Right kidney (tissue), 1 donor: Measurements from ENCODE around the gene FADS3.

Experiments
- DNase-seq: peaks from one replicate; pipeline ENCODE4 v3.0.0-alpha.2; 2016

Gene FADS3

GRCh38 chr11:61860054-61860903 lies 31.1 kb downstream of the FADS3 start:
- DNase-seq, result no peak

DNA sequence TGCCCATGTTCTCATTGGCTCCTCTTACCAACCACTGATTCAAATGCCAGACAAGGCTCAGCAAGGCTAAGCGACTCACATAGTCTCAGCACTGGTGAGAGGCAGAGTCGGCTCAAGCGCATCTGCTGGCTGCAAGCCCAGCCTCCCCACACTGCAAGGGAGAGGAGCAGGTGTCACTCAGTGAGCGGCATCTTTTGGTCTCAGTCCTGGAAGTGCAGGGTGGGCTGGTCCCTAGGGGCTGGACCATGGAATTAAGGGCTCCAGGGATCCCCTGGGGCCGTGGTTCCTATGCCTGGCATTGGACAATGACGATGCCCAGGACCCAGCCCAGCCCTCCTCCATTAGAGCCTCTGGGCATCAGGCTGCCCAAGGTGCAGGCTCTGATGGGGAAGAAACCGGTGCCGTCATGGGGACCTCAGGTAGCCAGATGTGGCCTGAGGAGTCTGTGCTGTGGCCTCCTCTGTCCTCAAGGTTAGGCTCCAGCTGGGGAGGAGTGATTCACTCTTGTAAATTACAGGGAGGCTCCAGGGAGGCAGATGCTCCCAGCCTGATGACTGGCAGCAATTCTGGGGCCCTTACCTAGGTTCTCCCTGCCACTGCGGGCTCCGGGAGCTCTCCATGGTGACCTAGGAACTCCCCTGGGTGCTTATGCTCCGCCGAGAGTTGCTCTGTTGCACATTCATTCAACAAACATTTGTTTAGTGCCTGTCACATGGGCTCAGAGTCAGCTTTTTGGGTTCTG lies 35.2 kb downstream of the FADS3 start:
- DNase-seq, result no peak

DNA sequence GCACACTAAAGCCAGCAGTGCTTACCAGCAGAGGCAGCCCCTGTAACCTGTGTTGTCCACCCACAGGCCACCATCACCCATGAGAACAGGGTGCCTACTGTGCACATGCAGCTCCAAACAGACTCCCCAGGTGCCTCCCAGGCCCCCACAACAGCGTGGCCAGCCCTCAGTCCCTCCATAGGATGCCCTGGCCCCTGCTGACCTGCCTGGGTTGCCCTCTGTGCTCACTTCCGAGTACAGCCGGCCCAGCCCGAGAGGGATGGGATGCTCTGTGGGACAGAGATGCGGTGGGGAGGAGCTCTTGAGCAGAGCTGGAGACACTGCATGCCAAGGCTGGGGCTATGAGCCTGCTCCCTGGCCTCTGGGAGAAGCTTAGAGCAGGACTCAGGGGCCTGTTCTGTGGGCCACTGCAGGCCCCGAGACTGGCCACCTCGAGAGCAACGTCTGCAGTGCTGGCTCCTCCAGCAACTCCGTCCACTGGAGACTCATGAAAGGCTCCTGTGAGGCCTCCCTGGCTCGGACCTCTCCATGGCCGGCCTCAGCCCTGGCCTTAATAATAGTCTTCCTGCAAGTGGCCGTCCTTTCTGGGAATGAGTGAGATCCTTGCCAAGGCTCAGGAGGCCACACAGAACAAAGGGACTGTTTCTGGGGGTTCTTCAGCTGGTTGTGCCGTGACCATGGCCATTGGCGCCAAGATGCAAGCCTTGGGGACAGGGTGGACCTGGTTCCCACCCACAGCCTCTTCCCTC lies 36.2 kb downstream of the FADS3 start:
- no peak for DNase-seq

GRCh38 chr11:61854206-61854895 lies 37.0 kb downstream of the FADS3 start:
- no peak for DNase-seq

- no peak for DNase-seq
Observed at GRCh38 chr11:61853698-61854169, 37.6 kb downstream of the FADS3 start.

GRCh38 chr11:61851900-61852295 lies 39.4 kb downstream of the FADS3 start:
- no peak for DNase-seq

- no peak for DNase-seq
Observed at GRCh38 chr11:61851113-61851899, 40.0 kb downstream of the FADS3 start.

GRCh38 chr11:61850687-61851086 lies 40.7 kb downstream of the FADS3 start:
- DNase-seq, result no peak

DNA sequence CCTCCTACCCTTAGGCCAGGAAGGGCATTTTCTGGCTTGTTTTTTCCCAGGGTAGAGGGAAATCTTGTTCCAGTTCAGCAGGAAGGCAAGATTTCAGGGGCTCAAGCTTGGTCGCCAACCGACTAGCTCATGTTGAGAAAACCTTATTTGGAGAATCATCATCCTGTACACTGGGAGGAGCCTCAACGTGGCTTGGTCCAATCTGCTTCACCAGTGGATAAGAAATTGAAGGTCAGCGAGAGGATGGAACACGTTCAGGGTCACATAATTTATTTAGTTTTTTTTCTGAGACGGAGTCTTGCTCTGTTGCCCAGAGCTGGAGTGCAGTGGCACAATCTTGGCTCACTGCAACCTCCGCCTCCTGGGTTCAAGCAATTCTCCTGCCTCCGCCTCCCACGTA lies 42.7 kb downstream of the FADS3 start:
- no peak for DNase-seq

- no peak for DNase-seq
Observed at GRCh38 chr11:61847914-61848581, 43.3 kb downstream of the FADS3 start.

DNA sequence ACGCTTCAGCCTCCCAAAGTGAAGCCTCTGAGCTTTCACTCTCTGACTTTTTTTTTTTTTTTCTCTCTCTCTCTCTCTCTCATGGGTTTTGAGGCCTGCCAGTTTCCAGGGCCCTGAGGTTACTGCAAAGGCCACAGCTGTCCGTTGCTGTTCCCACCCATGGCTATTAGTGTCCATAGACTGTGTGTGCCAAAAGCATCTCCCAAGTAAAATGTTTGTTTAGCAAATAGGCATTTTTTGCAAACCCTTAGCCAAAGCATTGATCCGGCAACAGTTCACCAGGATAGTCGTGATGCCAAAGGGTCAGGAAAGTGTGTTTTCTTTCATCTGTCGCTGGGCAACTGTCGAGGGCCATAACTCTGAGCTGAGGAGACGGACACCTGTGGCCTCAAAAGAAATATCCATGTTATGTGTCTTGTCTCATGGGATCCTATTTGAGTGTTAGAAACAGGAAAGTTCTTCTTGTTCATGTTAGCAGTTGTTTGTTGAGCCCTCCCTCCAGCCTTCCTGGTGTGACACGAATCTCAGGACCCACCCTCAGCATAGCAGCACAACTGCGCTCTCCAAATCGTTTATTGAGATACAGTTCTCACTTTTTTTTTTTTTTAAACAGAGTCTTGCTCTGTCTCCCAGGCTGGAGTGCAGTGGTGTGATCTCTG lies 44.9 kb downstream of the FADS3 start:
- DNase-seq, result no peak

DNA sequence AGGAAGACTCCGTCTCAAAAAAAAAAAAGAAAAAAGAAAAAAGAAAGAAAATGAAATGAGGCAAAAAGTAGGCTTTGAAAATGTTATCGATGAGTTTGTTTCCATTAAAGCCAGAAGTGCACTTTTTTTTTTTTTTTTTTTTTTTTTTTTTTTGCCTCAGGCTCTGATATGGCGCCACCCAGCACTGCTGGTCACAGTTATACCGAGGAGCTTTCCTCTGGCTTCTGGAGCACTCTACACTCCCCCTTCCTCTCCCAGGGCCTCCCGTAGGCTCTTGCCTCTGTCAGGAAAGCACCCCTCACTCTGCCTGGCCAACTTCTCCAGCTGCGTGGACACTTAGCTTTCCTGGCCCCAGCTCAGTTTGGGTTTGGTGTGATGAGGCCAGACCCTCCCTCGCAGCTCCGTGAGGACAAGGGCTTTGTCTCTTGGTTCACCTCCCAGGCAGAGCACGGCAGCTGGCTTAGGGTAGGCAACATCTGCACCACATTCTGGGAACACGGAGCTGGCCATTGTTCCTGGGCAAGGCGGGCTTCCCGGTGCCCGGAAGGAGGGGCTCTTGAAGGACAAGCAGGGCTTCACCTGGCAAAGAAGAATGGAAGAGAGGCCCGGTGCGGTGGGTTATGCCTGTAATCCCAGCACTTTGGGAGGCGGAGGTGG lies 46.3 kb downstream of the FADS3 start:
- DNase-seq, result no peak

DNA sequence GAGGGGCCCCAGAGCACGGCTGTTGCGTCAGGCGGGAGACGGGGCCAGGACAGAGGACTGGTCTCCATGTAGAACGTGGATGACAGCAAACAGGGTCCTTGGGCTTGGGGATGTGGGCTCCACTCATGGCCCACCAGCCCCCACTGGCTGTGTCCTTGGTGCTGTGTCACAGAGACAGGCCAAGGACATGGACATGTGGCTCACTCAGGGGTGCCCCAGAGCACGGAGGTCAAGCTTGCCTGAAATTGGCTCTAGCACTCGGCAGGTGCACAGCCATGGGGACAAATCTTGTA lies 48.9 kb downstream of the FADS3 start:
- no peak for DNase-seq

DNA sequence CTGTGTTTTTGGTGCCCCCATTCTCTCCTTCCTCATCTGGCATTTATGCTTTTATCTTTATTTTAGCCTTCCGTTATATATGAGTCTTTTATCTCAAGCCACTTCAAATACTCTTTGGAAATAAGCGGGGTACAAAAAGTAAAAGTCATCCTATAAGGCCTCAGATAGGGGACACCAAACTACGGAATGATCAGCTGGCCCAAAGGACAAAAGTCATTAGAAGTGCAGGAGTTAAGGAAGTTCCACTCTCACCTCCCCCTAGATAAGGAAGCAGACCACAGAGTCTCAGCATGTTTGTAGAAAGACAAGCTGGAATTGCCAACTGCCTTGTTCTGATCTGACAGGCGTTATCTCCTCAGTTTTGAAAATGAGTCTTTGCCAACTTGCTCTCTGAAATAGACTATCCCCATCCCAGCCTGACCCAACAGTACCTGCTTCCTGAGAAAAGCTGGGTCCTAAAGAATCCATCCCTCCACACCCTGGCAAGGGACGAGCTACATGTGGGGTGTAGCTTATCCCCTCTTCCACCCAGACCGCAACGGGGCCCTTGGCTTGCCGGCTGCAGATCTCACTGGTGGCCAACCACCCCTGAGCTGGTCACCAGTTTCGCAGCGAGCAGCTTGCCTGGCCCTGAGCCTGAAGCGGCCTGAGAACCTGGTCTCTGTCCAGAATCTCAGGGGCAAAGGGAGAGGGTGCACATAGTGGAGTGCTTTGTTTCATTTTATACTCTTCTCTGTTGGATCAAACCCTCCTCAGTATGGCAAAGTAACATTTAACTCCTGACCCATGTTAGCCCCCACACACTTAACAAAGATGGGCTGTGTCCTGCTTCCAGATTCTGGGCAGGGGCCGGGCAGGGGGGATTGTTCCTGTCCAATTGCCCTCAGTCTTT lies 49.5 kb downstream of the FADS3 start:
- DNase-seq, result no peak

DNA sequence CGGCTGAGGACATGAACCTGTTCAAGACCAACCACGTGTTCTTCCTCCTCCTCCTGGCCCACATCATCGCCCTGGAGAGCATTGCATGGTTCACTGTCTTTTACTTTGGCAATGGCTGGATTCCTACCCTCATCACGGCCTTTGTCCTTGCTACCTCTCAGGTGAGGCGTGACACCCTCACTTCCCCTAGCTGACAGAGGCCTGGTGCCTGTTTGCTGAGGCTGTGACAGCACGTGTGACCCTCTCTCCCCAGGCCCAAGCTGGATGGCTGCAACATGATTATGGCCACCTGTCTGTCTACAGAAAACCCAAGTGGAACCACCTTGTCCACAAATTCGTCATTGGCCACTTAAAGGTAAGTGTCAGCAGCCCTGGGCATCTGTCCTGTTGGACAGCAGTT lies 51.0 kb downstream of the FADS3 start:
- no peak for DNase-seq

GRCh38 chr11:61839742-61840141 lies 51.6 kb downstream of the FADS3 start:
- DNase-seq, result no peak

GRCh38 chr11:61838921-61839320 lies 52.4 kb downstream of the FADS3 start:
- DNase-seq, result no peak

- DNase-seq, result no peak
Observed at GRCh38 chr11:61838501-61838900, 52.8 kb downstream of the FADS3 start.
